HT-29 (cell line): Measurements from ENCODE around the gene JAKMIP1. TPM values are rescaled to one million over a fixed set of nuclear protein-coding genes. Genes with fewer than 3 reads are reported as not detected.

Experiments used
- DNase-seq: peaks from one replicate; pipeline ENCODE4 v3.0.0-alpha.2; 2015; ENCODE audit warnings: low spot score
- total RNA-seq: library from RNA; depleted of rRNA; stranded (reverse); fragments of >200 nt; shearing (Covaris generic); gene quantifications from 2 replicates; pipeline ENCODE4 v1.2.3, GENCODE V29; 2014

Gene JAKMIP1
- total RNA-seq, 1 experiment from 2014 or later: not detected

GRCh38 chr4:6121276-6121850 lies 79.0 kb downstream of the JAKMIP1 start:
- no peak for DNase-seq

GRCh38 chr4:6120361-6120760 lies 80.0 kb downstream of the JAKMIP1 start:
- DNase-seq: no peak

GRCh38 chr4:6119507-6120020 lies 80.8 kb downstream of the JAKMIP1 start:
- DNase-seq: no peak

DNA sequence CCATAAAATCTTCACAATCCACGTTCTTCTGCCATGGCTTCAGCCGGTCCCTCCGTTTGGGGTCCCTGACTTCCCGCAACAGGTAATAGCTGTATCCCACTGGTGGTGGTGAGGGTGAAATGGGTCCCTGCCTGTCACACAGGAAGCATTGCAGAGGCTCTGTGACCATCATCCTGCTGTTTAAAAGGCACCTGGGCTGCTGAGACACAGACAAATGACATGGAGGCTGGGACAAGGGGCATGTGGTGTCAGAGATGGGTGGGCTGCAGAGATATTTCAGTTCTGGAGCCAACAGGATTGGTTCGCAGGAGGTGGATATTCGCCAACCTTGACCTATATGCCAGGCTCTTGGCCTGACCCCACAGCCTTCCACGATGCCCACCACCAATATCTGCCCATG lies 82.1 kb downstream of the JAKMIP1 start:
- DNase-seq: no peak

- DNase-seq: no peak
Observed at GRCh38 chr4:6116696-6117285, 83.6 kb downstream of the JAKMIP1 start.

GRCh38 chr4:6115746-6116586 lies 84.4 kb downstream of the JAKMIP1 start:
- no peak for DNase-seq

GRCh38 chr4:6115342-6115741 lies 85.0 kb downstream of the JAKMIP1 start:
- no peak for DNase-seq

GRCh38 chr4:6114601-6115000 lies 85.7 kb downstream of the JAKMIP1 start:
- no peak for DNase-seq

GRCh38 chr4:6114181-6114580 lies 86.2 kb downstream of the JAKMIP1 start:
- no peak for DNase-seq

DNA sequence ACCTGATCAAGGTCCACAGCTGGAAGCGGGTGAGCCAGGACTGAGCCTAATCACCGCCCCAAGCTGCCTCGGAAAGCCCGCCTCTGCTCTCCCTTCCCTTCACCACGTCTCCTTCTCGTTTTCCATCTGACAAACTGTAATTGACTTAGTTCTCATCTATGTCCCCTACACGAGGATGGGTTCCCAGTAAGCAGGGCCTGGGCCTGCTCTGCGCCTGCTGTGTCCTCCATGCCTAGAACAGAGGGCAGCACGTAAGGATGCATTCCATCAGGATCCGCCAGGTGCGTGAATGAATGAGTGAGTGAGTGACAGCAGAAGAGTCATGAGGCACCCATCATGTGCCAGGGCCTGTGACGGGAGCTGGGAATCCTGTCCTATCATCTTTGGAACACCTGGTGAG lies 86.7 kb downstream of the JAKMIP1 start:
- DNase-seq: no peak

DNA sequence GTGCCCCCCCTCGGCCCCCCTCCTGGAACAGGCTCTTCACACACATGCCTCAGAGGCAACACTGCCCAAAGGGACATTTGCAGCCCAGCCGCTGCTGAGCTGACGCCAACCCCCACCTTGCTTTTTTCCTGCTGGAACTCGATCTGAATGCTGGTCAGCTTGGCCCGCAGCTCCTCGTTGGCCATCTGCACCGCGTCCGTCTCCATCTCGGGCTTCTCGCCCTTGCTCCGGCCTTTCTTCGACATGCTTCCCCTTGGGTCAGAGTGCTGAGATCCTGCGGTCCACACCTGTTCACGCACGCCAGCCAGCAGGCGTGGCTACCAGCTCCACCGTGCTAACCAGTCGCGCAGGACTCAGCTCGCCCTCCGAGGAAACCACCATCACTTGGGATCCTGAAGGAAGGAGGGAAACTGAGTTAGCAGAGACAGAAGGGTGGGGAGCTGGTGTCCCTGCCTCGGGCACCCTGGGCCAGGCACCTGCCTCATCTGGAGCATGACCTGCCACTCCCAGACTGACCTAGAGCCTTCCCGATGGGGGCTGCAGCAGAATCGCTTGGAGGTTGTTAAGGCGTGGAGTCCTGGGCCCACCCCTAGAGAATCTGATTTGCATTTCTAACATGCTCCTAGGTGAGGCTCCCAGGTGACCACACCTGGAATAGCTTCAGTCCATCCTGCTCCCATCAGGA lies 87.6 kb downstream of the JAKMIP1 start:
- no peak for DNase-seq

DNA sequence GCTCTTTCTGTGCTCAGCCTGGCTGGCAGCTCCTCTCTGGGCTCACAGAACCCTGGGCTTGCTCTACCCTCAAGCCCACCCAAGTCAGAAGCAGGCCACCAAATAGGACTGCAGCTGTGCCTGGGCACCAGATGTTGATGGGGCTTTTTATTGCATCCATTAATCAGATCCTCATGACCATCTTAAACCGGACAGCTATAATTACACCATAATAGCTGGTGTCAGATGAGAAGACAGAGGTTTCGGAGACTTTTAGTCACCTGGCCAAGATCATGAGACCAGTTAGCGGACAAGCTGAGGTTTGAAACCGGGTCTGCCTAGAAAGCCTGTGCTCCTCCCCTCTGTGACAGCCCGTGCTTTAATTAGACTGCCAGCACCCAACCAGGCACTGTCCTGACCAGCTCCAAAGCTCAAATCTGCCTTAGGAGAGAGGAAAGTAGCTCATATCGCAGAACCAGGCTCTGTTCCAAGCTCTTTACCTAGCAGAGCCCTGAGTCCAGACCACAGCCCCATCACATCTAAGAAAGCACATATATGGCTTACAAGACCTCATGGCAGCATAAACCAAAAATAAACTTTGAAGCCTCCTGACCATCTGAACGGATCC lies 88.9 kb downstream of the JAKMIP1 start:
- DNase-seq: no peak

GRCh38 chr4:6110681-6111353 lies 89.5 kb downstream of the JAKMIP1 start:
- no peak for DNase-seq

GRCh38 chr4:6109842-6110560 lies 90.3 kb downstream of the JAKMIP1 start:
- DNase-seq: peak; percentile 66

DNA sequence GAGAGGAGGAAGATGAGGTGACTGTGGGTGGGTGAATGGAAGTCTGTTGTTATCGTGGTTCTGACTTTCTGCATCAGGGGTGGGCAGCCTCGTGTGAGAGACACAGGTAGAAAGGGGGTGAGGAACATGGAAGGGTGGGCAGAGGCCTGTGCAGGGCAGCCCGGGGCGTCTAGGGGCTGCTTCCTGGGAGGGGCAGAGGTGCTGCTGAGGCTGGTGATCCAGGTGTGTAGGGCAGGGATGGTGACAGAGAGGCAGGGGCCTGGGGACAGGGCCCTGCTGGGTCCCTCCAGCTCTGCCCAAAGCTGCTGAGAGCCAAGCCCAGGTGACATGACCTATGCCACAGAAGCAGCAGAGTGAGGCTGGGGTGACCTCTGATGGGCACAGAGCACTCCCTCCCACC lies 92.5 kb downstream of the JAKMIP1 start:
- DNase-seq: no peak

GRCh38 chr4:6107114-6107791 lies 93.1 kb downstream of the JAKMIP1 start:
- DNase-seq: no peak

DNA sequence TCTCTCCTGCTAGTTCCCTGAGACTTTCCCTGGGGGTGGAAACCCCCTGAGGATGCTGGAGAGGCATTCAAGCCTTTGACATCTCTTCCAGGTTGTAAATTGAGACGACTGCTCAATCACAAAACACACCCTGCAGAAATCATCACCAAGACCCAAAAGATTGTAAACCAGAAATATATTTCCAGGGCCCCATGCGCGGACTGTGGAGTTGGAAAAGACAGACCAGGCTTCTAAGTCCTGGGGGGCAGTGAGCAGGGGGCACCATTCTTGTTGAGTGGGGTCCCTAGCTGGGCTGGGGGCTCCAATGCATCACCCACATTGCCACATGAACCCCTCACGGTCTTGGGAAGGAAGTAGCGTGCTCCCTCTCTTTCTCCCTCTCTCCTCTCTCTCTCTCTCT lies 94.2 kb downstream of the JAKMIP1 start:
- no peak for DNase-seq

GRCh38 chr4:6105311-6105911 lies 94.9 kb downstream of the JAKMIP1 start:
- no peak for DNase-seq

DNA sequence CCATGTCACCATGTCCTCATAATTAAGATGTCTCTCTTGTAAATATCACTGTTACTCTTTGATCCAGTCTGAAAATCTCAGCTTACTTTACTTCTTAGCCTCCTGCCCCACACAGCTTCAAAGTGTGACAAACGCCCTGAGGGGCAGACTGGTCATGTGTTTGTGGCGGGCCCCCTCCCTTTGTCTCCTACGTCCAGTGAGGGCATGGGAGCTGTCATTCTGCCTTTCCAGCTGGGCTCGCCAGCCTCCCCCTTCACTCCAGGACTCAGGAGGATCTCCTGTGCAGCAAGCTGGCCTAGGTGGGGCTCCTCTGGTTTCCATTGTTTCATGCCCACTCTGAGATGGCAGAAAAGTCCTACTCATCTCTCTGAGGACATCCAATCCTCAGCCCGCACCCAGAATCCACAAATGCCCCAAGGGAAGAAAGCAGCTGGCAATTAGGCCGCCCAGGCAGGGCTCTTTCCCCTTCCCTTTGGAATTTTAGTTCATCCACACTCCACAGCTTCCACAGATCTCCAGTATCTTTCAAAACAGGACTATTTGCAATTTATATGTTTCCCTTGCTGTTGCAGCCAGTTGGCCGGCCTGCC lies 95.7 kb downstream of the JAKMIP1 start:
- no peak for DNase-seq
